Measurements from ENCODE around the gene ZNF677.
"Not testable (repeated sequence)": the region's sequence is repeated elsewhere in the genome, so short reads cannot be mapped to it uniquely, and the experiment has no call there.

Gene ZNF677

DNA sequence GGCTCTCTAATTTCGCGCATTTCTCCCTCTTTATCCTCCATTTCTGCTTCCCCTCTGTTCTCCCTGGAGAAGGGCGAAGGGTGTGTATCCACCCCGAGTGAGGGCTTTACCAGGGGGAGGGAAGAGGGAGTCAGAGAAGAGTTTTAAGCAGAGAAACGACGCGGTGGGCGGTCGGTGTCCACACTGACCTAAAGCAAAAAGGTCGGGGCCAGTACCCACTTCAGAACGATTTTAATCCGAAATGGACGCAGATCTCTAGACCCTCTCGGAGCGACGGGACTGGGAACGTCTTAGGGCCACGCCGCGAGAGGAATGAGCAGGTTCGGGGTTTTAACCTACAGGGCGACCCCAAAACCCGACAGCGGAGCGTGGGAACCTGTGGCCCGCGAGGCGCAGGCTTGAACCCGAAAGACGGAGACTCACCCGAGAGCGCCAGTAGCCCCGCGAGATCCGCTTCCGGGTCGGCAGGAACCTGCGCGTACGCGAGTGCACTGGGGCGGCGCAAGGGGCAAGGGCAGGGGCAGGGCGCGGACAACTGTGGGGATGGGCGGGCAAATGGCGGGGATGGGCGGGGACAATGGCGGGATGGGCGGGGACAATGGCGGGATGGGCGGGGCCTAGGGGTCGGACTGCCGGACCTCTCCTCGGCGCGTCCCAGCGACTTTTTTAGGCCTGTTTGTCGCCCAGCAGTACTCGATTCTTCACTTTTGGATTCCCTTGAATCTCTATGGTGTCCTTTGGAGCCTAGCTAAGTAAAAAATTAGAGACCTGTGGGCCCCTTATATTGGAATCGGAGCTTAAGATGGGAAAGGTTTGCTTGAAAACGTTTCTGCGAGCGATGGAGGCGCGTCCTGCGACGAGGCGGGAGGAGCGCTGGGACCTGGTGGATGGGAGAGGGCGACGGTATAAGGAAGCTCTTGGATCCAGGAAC lies at the start of gene ZNF677:
Gene ZNF677, minus strand, starts transcription at position 463 of the 931 bp plus-strand sequence. CDS start 3,323 bp downstream, outside the sequence.
- peak; percentile 69 for DNase-seq

DNA sequence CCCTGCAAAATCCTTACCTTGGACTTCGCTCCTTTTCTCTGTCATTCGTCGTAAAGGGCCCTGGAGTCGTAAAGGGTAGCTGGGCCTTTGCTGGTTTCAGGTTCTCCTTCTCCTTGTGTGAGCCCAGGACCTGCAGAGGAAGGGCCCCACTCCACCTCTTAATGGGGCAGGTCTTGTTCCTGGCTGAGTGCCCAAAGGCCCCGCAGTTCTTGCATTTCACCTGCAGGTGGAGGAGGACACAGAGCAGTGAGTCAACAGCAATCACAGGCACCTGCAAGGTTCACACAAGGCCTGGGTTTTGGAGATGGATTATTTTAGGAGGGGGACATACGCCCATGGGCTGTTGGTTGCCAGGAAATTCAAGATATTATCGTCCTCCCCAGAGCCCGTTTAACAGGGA lies 46.7 kb upstream of the ZNF677 start:
- DNase-seq = not testable (repeated sequence)

DNA sequence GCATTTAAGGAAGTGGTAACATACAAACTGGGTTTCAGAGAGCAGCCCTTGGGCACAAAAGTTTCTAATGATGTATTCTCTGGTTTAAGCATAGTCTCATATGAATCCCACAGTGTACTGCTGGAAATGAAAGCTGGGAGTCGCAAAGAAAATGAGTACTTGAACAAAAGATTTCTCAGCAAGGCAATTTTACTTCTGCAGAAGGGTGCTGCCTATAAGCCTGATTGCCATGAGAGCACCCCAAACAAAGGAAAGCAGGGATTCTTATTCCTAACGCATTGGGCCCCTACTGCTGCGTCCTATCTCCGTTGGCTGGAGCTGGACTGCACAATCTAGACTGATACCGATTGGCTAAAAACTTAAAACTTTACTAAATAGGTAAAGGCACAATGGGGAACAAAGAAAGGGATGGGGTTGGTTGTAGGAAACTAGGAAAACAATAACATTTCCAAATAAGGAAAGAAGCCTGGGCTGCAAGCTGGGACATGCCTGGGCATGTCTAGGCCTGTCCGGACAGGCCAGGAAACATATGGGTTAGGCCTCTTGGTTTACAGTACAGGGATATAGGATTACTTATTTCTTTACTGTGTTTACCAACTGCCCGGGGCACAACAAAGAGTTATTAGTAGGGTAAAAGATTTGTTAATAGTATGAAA lies 40.2 kb upstream of the ZNF677 start:
- no peak for DNase-seq

GRCh38 chr19:53290758-53291549 lies 36.3 kb upstream of the ZNF677 start:
- DNase-seq = no peak

DNA sequence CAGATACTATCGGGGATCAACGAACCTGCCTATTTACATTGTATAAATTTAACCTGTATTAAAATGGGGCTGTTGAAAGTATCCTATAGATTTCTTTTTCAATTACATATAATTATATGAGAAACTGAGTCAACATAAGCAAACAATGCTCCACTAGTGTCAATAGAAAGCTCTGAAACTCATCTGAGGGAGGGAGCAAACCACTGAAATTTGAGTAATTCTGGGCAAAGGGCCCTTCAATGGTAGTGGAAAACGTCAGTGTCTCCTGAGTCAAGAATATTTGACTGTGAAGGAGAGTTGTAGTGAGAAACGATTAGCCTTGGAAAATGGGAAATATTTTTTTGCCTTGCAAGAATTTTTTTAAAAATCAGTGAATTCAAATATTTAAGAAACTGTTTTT lies 30.4 kb upstream of the ZNF677 start:
- no peak for DNase-seq

DNA sequence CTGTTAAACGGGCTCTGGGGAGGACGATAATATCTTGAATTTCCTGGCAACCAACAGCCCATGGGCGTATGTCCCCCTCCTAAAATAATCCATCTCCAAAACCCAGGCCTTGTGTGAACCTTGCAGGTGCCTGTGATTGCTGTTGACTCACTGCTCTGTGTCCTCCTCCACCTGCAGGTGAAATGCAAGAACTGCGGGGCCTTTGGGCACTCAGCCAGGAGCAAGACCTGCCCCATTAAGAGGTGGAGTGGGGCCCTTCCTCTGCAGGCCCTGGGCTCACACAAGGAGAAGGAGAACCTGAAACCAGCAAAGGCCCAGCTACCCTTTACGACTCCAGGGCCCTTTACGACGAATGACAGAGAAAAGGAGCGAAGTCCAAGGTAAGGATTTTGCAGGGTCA lies 27.3 kb upstream of the ZNF677 start:
- DNase-seq = not testable (repeated sequence)

DNA sequence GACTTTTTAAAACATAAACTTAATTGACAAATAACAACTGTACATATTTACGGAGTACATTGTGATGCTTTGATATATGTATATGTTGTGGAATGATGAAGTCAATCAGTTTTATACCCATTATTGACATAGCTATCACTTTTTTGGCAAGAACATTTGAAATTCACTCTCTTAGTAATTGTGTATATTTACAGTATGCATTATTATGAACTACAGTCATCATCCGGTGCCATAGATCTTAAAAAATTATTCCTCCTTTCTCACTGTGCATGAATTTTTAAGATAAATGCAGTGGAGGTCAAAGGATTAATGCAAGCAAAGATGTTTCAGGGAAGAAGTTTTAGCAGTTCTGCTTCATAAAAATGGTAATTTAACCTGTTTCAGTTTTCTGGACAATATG lies 20.8 kb upstream of the ZNF677 start:
- no peak for DNase-seq

DNA sequence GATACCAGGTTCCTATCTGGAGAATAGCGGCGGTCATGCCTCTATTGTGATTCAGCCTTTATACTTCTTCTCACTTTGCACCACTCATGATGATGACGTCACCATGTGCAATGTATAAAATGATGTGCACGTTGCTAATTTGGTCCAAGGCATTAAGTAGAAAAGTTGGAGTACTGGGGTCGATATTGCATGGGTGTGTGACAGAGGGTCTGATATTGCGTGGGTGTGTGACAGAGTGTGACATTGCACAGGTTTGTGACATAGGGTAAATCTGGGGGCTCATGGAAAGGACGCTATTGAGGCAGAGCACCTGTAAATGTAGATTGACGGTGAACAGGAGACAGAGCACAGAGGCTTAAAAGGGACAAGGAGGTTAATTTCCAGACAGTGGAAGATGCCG lies 17.4 kb upstream of the ZNF677 start:
- no peak for DNase-seq

GRCh38 chr19:53269861-53270260 lies 15.2 kb upstream of the ZNF677 start:
- DNase-seq = not testable (repeated sequence)

DNA sequence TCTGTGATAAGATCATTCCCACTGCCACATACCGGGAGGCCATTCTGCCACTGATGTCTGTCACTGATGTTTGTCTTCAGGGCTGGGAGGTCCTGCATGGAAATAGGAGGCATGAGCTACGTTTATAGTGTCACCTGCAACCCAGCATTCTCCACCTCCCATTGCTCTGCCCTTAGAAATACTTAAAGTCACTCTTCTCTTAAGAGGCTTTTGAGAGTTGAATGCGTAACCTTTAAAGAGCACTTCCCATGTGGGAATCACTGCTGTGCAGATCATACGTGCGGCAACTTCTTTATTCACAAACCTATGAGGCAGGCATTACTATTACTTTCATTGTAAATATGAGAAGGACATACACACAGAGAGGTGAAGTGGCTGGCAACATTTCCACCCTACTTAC lies 12.9 kb upstream of the ZNF677 start, which contains the start of gene VN1R4:
Gene VN1R4, minus strand, starts transcription at position 101 of the 400 bp plus-strand sequence. Its CDS starts 58 bp downstream, at position 43.
- not testable (repeated sequence) for DNase-seq

DNA sequence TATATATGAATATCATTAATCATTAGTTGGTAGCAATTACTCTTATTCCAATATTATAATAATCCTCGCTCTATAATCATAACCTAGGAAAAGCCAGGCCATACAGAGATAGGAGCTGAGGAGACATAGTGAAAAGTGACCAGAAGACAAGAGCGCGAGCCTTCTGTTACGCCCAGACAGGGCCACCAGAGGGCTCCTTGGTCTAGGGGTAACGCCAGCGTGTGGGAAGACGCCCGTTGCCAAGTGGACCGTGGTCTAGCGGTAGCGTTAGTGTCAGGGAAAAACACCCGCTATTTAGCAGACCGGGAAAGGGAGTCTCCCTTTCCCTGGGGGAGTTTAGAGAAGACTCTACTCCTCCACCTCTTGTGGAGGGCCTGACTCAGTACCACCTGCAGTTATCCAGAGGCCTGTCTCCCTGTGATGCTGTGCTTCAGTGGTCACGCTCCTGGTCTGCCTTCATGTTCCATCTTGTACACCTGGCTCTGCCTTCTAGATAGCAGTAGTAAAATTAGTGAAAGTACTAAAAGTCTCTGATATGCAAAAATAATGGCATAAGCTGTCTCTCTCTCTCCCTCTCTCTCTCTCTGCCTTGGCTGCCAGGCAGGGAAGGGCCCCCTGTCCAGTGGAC lies 3.2 kb upstream of the ZNF677 start, which contains the start of gene VN1R2:
Gene VN1R2, plus strand, starts transcription at position 578 of the 628 bp plus-strand sequence. CDS start 84 bp downstream, outside the sequence.
- not testable (repeated sequence) for DNase-seq

DNA sequence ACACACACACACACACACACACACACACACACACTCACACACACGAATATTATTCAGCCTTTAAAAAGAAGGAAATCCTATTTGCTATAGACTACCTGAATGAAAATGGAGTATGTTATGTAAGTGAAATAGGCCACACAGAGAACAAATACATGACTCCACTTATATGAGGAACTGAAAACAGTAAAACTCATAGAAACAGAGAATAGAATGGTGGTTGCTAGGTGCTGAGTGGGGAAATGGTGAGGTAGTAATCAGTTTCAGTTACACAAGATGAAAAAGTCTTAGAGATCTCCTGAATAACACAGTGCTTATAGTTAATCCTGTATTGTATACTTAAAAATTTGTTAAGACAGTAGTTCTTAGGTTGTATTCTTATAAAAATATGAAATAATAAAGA lies 8.2 kb downstream of the ZNF677 start:
- DNase-seq = no peak

- DNase-seq = no peak
These were observed 17.4 kb downstream of the ZNF677 start for GRCh38 chr19:53237114-53237777.

DNA sequence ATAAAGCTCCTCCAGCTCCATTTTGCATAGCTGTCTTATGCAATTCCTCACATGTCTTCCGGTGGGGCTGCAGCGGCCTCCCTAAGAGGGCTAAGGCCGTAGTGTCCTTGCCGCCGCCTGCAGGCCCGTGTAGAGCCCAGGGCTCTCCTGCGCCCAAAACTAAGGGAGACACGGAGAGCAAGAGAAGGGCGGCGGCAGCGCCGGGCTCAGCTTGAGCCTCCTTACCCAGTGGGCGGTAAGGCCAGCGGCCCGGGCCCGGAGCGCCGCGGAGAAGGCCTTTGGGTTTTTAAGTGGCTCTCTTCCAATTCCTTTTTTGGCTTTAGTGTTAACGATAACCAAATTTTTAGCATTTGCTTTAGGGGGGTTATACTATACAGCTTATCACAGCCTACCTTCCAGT lies 30.1 kb downstream of the ZNF677 start:
- no peak for DNase-seq

DNA sequence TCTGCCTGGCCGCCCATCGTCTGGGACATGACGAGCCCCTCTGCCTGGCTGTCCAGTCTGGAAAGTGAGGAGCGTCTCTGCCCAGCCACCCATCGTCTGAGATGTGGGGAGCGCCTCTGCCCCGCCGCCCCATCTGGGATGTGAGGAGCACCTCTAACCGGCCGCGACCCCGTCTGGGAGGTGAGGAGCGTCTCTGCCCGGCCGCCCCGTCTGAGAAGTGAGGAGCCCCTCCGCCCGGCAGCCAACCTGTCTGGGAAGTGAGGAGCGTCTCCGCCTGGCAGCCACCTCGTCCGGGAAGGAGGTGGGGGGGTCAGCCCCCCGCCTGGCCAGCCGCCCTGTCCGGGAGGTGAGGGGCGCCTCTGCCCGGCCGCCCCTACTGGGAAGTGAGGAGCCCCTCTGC lies 32.0 kb downstream of the ZNF677 start:
- DNase-seq = not testable (repeated sequence)

DNA sequence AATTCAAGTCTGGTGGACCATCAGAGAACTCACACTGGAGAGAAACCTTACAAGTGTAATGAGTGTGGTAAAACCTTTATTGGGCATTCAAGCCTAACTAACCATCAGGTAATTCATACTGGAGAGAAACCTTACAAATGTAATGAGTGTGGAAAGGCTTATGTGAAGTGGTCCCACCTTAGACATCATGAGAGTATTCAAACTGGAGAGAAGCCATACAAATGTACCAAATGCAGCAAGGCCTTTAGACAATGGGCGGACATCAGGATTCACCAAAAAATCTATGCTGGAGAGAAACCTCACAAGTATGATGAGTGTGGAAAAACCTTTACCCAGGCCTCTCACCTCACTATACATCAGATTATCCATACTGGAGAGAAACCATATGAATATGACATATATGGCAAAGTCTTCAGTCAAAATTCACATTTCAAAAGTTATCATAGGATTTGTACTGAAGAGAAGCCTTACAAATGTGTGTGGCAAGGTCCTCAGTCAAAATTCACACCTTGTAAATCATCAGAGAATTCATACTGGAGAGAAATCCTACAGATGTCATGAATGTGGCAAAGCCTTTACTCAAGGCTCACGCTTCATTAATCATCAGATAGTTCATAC lies 41.9 kb downstream of the ZNF677 start:
- no peak for DNase-seq

DNA sequence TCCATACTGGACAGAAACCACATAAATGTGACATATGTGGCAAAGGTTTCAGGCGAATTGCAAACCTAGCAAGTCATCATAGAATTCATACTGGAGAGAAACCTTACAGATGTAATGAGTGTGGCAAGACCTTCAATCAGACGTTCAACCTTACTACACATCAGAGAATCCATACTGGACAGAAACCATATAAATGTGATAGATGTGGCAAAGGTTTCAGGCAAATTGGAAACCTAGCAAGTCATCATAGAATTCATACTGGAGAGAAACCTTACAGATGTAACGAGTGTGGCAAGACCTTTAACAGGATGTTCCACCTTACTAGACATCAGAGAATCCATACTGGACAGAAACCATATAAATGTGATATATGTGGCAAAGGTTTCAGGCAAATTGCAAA lies 43.1 kb downstream of the ZNF677 start:
- not testable (repeated sequence) for DNase-seq

DNA sequence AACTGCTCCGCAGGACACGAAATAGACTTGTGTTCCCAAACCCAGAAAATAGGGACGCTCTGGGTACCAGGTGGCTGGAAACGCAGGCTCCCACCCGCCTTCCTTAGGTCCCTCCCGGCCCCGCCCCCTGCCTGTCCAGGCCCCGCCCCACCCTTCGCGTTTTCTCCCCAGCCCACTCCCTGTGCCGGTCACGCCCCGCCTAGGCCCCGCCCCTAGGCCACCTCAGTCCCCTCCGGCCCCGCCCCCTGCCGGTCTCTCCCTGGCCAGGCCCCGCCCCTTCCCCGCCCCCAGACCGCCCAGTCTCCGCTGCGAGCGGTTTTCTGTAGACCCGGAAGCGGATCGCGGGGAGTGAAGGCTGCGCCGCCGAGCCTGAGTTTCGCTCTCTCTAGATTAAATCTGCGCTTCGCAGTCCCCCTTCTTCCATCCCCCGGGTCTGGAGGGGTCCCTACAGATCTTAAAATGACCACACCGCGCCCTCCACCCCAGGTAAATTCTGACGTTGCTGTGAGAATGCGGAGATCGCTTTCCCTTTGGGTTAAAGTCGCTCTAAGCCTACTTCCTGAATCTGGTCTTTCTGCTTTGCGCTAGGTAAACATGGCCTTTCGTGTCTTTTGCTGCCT lies 57.8 kb downstream of the ZNF677 start:
- DNase-seq = peak; percentile 85

GRCh38 chr19:53195265-53195903 lies 59.3 kb downstream of the ZNF677 start:
- DNase-seq = peak; percentile 81

GRCh38 chr19:53193535-53194222 lies 61.0 kb downstream of the ZNF677 start:
- DNase-seq = peak; percentile 43

Measured in NCI-H1092 treated with DMSO at 0.1 percent for 48 hours (cell line).